Activated T-cell treated with anti-CD3 and anti-CD28 coated beads for 24 hours (primary cell): ENCODE data around the gene LAMTOR2.

Experiments used
- DNase-seq: peaks from one replicate; pipeline ENCODE4 v3.0.0-alpha.2; 2020; ENCODE audit warnings: low read depth

Gene LAMTOR2

GRCh38 chr1:156076609-156077429 is 22.2 kb downstream of the LAMTOR2 start:
- DNase-seq, result no peak

- DNase-seq, result no peak
Observed at GRCh38 chr1:156077430-156077760, 22.8 kb downstream of the LAMTOR2 start.

GRCh38 chr1:156078728-156079127 is 24.1 kb downstream of the LAMTOR2 start:
- DNase-seq, result no peak

- DNase-seq, result no peak
Observed at GRCh38 chr1:156079762-156080161, 25.2 kb downstream of the LAMTOR2 start.

GRCh38 chr1:156080241-156080862 is 25.8 kb downstream of the LAMTOR2 start:
- DNase-seq, result no peak

GRCh38 chr1:156080863-156081179 is 26.2 kb downstream of the LAMTOR2 start:
- DNase-seq, result no peak

- no peak for DNase-seq
Observed at GRCh38 chr1:156081180-156081916, 26.8 kb downstream of the LAMTOR2 start.

- no peak for DNase-seq
Observed at GRCh38 chr1:156081917-156082308, 27.3 kb downstream of the LAMTOR2 start.

GRCh38 chr1:156082309-156083091 is 27.9 kb downstream of the LAMTOR2 start, which contains the start of gene MEX3A:
MEX3A (minus strand) TSS chr1:156082465; CDS start chr1:156081998, 467 bp downstream.
- DNase-seq, result peak; percentile 31

- no peak for DNase-seq
Observed at GRCh38 chr1:156083800-156084790, 29.5 kb downstream of the LAMTOR2 start.

GRCh38 chr1:156086256-156086662 is 31.7 kb downstream of the LAMTOR2 start:
- no peak for DNase-seq

- no peak for DNase-seq
Observed at GRCh38 chr1:156089704-156090103, 35.1 kb downstream of the LAMTOR2 start.

GRCh38 chr1:156090138-156090839 is 35.7 kb downstream of the LAMTOR2 start:
- no peak for DNase-seq

GRCh38 chr1:156090840-156091188 is 36.2 kb downstream of the LAMTOR2 start:
- DNase-seq, result peak; percentile 80

- DNase-seq, result no peak
Observed at GRCh38 chr1:156091610-156092009, 37.0 kb downstream of the LAMTOR2 start.

- no peak for DNase-seq
Observed at GRCh38 chr1:156095906-156096508, 41.4 kb downstream of the LAMTOR2 start.

GRCh38 chr1:156096640-156097391 is 42.2 kb downstream of the LAMTOR2 start:
- peak; percentile 89 for DNase-seq

- no peak for DNase-seq
Observed at GRCh38 chr1:156097499-156098178, 43.1 kb downstream of the LAMTOR2 start.

- DNase-seq, result no peak
Observed at GRCh38 chr1:156098784-156099183, 44.2 kb downstream of the LAMTOR2 start.
